ENCODE data around the gene PPP2R3B.

The PPP2R3B gene

GRCh38 chrX:345020-345925 lies 41.4 kb downstream of the PPP2R3B start:
- no peak for DNase-seq (ENCODE audit: extremely low read depth, low read depth)
- TF ChIP-seq, protein P1, sequence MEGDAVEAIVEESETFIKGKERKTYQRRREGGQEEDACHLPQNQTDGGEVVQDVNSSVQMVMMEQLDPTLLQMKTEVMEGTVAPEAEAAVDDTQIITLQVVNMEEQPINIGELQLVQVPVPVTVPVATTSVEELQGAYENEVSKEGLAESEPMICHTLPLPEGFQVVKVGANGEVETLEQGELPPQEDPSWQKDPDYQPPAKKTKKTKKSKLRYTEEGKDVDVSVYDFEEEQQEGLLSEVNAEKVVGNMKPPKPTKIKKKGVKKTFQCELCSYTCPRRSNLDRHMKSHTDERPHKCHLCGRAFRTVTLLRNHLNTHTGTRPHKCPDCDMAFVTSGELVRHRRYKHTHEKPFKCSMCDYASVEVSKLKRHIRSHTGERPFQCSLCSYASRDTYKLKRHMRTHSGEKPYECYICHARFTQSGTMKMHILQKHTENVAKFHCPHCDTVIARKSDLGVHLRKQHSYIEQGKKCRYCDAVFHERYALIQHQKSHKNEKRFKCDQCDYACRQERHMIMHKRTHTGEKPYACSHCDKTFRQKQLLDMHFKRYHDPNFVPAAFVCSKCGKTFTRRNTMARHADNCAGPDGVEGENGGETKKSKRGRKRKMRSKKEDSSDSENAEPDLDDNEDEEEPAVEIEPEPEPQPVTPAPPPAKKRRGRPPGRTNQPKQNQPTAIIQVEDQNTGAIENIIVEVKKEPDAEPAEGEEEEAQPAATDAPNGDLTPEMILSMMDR (IDR thresholded peaks at IDR 0.05; ENCODE audit: low read depth, low read length) = no peak

DNA sequence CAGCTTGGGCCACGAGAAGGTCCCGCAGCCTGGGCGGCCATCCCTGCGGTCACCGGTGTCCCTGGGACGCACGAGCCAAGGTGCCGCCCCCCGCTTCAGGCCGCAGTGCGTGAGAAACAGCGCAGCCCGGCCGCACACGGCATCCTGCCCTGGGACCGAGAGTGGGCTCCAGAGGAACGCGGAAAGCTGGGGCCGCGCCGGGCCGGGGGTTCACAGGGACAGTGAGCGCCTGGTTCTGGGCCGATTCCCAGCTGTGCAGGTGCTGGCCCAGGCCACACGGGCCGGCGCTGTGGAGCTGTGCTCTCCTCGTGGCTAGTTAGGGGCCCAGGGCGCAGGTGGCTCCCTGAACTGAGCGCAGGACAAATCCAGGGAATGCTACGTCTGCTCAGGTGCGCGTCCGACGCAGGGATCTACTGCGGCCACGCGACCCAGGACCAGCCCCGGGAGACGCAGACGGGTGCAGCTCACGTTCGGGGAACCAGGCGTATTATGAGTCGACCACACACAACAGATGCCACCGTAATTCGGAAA lies 42.3 kb downstream of the PPP2R3B start:
- TF ChIP-seq, protein P1 (IDR thresholded peaks at IDR 0.05; ENCODE audit: low read depth, low read length) = no peak
- no peak for DNase-seq (ENCODE audit: extremely low read depth, low read depth)

DNA sequence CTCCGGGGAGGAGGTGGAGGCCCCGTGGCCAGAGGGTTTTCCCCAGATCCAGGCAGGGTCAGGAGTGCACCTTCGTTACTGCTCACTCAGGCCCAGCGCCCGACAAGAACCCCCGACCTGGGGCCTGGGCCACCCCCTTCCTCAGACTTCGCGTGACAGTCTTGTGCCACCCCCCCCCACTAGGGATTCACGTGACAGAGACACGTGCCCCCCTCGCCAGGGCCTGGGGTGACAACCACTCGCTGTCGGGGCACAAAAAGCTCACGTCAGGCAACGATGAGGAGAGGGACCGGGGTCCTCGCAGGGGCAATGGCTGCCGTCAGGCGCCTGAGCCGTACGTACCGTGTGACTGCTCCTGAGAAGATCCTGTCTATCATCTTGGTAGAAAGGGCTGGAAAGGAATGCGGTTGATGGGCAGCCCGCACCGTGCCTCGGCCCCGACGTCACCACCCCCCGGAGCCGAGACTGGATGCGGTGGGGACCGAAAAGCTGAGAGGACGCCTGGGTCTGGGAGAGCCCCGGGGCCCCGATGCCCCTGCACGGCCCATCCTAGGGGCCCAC lies 45.1 kb downstream of the PPP2R3B start:
- no peak for DNase-seq (ENCODE audit: extremely low read depth, low read depth)
- TF ChIP-seq, protein P1 (IDR thresholded peaks at IDR 0.05; ENCODE audit: low read depth, low read length) = no peak

DNA sequence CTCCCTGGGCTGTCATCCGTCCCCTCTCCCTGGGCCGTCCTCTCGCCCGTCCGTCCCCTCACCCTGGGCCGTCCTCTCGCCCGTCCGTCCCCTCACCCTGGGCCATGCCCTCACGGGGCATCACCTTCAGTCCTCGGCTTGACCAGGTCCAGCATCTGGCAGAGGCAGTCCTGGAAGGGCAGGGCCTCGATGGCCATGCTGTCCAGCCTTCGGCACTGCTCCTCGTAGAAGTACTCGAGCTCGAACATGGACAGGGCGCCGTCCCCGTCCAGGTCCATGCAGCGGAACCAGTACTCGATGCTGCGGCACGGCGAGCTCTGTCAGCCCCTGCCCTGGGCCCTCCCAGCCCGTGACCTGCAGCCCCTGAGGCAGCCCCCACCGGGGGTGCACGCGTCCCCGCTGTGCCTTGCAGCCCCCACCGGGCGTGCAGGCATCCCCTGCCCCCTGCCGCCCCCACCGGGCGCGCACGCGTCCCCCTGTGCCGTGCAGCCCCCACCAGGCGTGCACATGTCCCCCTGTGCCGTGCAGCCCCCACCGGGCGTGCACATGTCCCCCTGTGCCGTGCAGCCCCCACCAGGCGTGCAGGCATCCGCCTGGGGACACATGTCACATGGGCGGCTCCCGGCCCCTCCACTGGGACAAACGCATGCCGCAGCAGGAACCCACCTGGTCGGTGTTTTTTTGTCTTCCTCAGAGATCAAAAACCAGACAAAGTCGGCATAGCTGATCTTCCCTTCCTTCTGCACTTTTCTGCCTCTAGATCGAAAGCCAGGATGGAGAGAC lies 45.9 kb downstream of the PPP2R3B start:
- TF ChIP-seq, protein P1 (IDR thresholded peaks at IDR 0.05; ENCODE audit: low read depth, low read length) = no peak
- DNase-seq (ENCODE audit: extremely low read depth, low read depth) = no peak

- no peak for DNase-seq (ENCODE audit: extremely low read depth, low read depth)
- TF ChIP-seq, protein P1 (IDR thresholded peaks at IDR 0.05; ENCODE audit: low read depth, low read length) = no peak
Measured at GRCh38 chrX:340121-340520, 46.6 kb downstream of the PPP2R3B start.

DNA sequence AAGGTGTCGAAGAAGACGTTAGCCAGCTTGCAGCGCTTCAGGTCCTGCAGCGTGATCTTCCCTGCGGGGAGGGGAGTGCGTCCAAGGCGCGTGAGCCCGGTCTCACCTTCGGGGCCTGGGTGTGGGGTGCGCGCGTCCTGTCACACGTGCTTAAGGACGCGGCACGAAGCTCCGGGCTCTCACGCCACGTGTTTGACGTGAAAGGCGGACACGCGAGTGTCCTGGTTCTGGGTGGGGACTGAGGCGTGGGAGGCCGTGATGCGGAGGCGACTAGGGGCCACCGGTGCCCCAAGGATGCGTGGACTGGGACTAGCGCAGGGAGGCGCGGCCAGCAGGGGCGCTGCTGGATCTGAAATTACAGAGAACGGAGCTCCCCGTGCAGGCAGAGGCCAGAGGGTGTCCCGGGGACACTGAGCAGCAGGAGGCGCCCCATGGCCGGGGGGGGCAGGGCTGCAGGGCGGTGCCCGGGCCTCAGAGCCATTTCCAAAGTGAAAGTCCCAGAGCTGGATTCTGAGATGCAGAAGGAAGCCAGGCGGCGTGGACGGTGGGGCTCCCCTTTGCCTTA lies 47.8 kb downstream of the PPP2R3B start:
- DNase-seq (ENCODE audit: extremely low read depth, low read depth) = no peak
- TF ChIP-seq, protein P1 (IDR thresholded peaks at IDR 0.05; ENCODE audit: low read depth, low read length) = no peak

Data from AG09319 (cell line).